Measurements from ENCODE around the gene C10orf67. TPM values are rescaled to one million over a fixed set of nuclear protein-coding genes. Genes with fewer than 3 reads are reported as not detected.
A peak's percentile ranks its signal among the peaks of the same experiment; 100 is the strongest.
"Not testable (repeated sequence)": the region's sequence is repeated elsewhere in the genome, so short reads cannot be mapped to it uniquely, and the experiment has no call there.

C10orf67 gene
- total RNA-seq, 2 donors from 2014 or later: not detected

DNA sequence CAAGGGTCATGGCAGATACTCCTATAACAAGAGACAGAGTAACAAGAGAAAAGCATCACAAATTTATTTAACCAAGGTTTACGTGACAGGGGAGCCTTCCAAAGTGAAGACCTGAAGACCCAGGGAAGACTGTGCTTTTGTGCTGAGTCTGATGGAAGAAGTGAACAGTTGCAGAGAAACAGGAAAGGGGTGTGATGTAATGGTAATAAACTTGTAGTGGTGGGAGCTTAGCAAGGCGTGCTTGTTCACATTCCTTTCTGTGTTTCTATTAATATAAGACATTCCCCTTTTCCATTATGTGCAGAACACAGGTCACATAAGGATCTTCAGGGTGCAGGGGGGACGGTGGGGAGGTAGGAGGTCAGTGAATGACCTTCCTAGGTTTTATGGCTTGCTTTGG is 25.5 kb upstream of the C10orf67 start:
- ATAC-seq: no peak
- Mint-ChIP-seq H3K36me3 (no peaks in the 10 kb centered on the region), H3K4me1 (ENCODE audit: low read depth in 2 of 2) (peaks cover 7 to 13% of the 10 kb centered on the region in 2 donors), H3K27me3 (peaks cover 7 to 13% of the 10 kb centered on the region in 2 donors), H3K27ac (no peak overlapping the region), H3K9me3 (peaks cover 3% of the 10 kb centered on the region), H3K4me3 (no peak overlapping the region)
- no peak for DNase-seq (ENCODE audit: low spot score)

DNA sequence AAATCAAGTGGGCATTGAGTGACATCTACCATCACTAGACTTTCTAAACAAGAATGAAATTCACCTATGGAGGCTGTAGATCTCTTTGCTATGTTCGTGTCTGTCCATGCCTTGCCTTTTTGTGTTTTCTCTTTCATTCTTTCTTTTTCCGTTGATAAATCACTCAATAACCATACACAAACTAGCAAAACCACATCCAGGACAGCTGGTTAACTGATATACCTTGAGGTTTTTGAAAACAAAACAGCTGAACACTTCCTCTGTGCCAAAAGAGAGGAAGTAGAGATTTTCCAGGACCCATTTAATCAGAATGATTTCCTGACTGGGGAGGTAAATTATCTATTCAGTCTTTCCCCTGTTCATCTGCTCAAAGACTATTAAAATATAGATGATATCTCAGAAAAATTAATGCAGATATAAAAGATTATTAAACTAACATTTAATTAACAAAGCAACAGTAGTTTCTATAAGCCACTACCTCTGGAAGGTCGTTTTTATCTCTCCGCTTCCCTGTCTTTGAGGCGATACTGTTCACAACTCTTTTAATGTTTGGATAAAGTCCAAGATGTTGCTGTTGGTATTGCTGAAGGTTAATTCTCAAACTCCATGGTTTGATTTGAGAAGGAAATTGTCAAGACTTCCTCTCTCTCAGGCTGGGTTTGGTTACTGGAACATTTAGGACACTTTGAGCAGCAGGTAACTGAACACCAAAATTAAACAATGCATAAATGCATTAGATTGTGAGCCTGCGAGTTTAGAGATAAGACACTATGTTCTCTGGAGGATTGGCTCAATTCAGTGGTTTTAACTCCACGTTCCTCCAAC is 24.4 kb upstream of the C10orf67 start:
- peaks cover 12 to 15% of the 10 kb centered on the region in 2 donors for H3K27me3 Mint-ChIP-seq
- H3K4me3 Mint-ChIP-seq: peak overlapping the region; percentile 33
- peaks cover under 1% of the 10 kb centered on the region for H3K9me3 Mint-ChIP-seq
- H3K27ac Mint-ChIP-seq: no peak overlapping the region
- H3K36me3 Mint-ChIP-seq: no peaks in the 10 kb centered on the region
- ATAC-seq (peak in 1 of 2 donors; percentile 43), DNase-seq (ENCODE audit: low spot score) (no peak)
- peaks cover 7 to 13% of the 10 kb centered on the region in 2 donors for H3K4me1 Mint-ChIP-seq (ENCODE audit: low read depth in 2 of 2)

DNA sequence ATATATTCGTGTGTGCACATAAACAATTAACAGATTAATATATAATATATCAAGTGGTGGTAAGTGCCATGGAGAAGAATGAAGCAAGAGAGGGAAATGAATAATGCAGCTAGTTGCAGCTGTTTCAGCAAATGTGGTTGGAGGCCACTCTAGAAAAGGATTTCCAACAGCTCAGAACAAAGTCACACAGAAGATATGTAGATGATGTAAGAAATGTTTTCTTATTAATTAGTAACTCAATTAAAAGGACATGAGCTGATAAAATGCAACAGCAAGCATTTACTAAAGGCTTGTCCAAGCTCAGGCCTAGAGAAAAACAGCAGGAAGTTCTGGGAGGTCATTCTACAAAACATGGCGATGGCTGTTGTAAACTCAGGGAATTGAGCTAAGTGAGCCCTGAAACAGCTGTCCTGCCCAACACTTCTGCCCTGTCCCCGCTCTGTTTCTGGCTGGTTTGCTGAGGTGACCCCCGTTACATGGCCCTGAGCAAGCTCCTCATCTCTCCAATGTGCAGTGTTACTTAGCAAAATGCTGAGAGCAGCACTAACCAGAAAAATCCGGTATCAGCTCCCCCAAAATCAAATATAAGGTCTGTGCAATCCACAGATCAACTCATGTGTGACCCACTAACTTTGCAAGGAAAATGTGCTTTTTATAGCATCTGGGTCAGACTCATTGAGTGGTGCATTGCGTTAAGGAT is 23.4 kb upstream of the C10orf67 start:
- Mint-ChIP-seq H3K36me3 (no peaks in the 10 kb centered on the region), H3K27me3 (peaks cover 13 to 15% of the 10 kb centered on the region in 2 donors), H3K4me1 (ENCODE audit: low read depth in 2 of 2) (peaks cover 10 to 13% of the 10 kb centered on the region in 2 donors), H3K9me3 (no peaks in the 10 kb centered on the region), H3K27ac (no peak overlapping the region), H3K4me3 (no peak overlapping the region)
- ATAC-seq (no peak), DNase-seq (ENCODE audit: low spot score) (no peak)

- not testable (repeated sequence) for H3K27ac Mint-ChIP-seq; ATAC-seq; H3K36me3 Mint-ChIP-seq; H3K4me3 Mint-ChIP-seq; DNase-seq (ENCODE audit: low spot score); H3K9me3 Mint-ChIP-seq
- H3K4me1 Mint-ChIP-seq (ENCODE audit: low read depth in 2 of 2): peaks cover 10 to 13% of the 10 kb centered on the region in 2 donors
- peaks cover 15 to 19% of the 10 kb centered on the region in 2 donors for H3K27me3 Mint-ChIP-seq
Observed at GRCh38 chr10:23365417-23366030, 20.9 kb upstream of the C10orf67 start.

- peaks cover 10 to 12% of the 10 kb centered on the region in 2 donors for H3K4me1 Mint-ChIP-seq (ENCODE audit: low read depth in 2 of 2)
- H3K9me3 Mint-ChIP-seq: no peaks in the 10 kb centered on the region
- peak overlapping the region; percentile 11 for H3K4me3 Mint-ChIP-seq
- ATAC-seq (no peak), DNase-seq (ENCODE audit: low spot score) (no peak)
- H3K27ac Mint-ChIP-seq: no peak overlapping the region
- peaks cover 8 to 14% of the 10 kb centered on the region in 2 donors for H3K27me3 Mint-ChIP-seq
- H3K36me3 Mint-ChIP-seq: no peaks in the 10 kb centered on the region
Observed at GRCh38 chr10:23364378-23364777, 19.8 kb upstream of the C10orf67 start.

DNA sequence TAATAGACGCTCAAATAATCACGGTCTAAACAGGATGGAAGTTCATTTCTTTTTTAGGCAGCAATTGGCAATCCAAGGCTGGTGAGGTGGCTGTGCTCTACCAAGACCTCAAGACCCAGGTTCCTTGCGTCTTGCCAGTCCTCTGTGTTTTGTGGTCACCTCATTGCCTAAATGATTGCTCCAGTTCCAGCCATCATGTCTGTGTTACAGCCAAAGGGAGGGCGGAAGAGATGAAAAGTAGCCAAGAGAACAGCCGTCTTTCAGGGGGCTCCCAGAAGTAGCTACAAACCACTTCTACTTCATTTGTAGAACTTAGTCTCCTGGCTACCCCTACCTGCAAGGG is 19.2 kb upstream of the C10orf67 start:
- peaks cover 6 to 8% of the 10 kb centered on the region in 2 donors for H3K4me1 Mint-ChIP-seq (ENCODE audit: low read depth in 2 of 2)
- no peak overlapping the region for H3K27ac Mint-ChIP-seq
- ATAC-seq: no peak
- H3K27me3 Mint-ChIP-seq: peaks cover 8 to 14% of the 10 kb centered on the region in 2 donors
- no peaks in the 10 kb centered on the region for H3K36me3 Mint-ChIP-seq
- DNase-seq (ENCODE audit: low spot score): no peak
- peak overlapping the region; percentile 37 for H3K4me3 Mint-ChIP-seq
- H3K9me3 Mint-ChIP-seq: no peaks in the 10 kb centered on the region

GRCh38 chr10:23362879-23363792 is 18.5 kb upstream of the C10orf67 start:
- H3K27me3 Mint-ChIP-seq: peaks cover 8 to 14% of the 10 kb centered on the region in 2 donors
- peaks cover under 1 to 4% of the 10 kb centered on the region in 2 donors for H3K4me1 Mint-ChIP-seq (ENCODE audit: low read depth in 2 of 2)
- H3K4me3 Mint-ChIP-seq: peak overlapping the region; percentile 37
- no peak for DNase-seq (ENCODE audit: low spot score)
- ATAC-seq: peak in 1 of 2 donors; percentile 58
- H3K27ac Mint-ChIP-seq: no peak overlapping the region
- no peaks in the 10 kb centered on the region for H3K9me3 Mint-ChIP-seq
- no peaks in the 10 kb centered on the region for H3K36me3 Mint-ChIP-seq

GRCh38 chr10:23362069-23362830 is 17.7 kb upstream of the C10orf67 start:
- no peak for DNase-seq (ENCODE audit: low spot score)
- no peaks in the 10 kb centered on the region for H3K36me3 Mint-ChIP-seq
- peaks cover 8 to 14% of the 10 kb centered on the region in 2 donors for H3K27me3 Mint-ChIP-seq
- ATAC-seq: no peak
- peaks cover 0 to 3% of the 10 kb centered on the region in 2 donors for H3K4me1 Mint-ChIP-seq (ENCODE audit: low read depth in 2 of 2)
- H3K9me3 Mint-ChIP-seq: no peaks in the 10 kb centered on the region
- H3K27ac Mint-ChIP-seq: no peak overlapping the region
- H3K4me3 Mint-ChIP-seq: no peak overlapping the region

GRCh38 chr10:23361665-23362064 is 17.1 kb upstream of the C10orf67 start:
- DNase-seq (ENCODE audit: low spot score) (no peak), ATAC-seq (no peak)
- H3K27me3 Mint-ChIP-seq: peaks cover 14% of the 10 kb centered on the region in 2 donors
- no peak overlapping the region for H3K4me3 Mint-ChIP-seq
- H3K9me3 Mint-ChIP-seq: no peaks in the 10 kb centered on the region
- no peak overlapping the region for H3K27ac Mint-ChIP-seq
- peaks cover 0 to 3% of the 10 kb centered on the region in 2 donors for H3K4me1 Mint-ChIP-seq (ENCODE audit: low read depth in 2 of 2)
- no peaks in the 10 kb centered on the region for H3K36me3 Mint-ChIP-seq

DNA sequence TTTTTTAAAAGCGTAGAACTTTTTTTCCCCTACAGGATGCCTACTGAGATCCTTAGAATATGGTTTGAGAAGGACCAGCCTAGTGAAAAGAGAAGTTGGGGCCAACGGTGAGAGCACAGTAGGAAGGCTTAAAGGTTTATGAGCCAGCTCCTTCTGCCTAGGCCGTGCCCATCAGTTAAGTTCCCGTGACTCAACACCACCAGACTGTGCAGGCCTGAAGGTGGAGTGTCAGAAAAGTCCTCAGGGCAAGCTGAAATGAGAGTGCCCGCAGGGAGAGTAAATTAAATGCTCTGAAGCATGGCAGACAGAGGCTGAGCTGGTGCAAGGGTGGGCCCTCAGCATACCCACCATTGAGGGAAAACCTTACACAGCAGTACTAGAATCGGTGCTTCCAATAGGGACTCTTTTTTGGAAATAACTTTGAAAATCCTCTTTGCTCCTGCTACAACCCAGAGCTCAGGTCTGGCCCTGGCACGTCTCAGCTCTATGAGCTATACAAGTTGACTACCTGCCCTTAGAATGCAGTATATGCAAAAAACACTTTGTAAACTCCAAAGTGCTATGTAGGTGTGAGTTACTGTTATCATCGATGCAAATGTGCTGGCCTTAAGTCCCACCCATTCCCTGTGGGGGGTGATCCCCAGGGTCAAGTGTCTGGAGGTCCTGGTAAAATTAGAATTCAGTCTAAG is 15.2 kb upstream of the C10orf67 start:
- Mint-ChIP-seq H3K36me3 (no peaks in the 10 kb centered on the region), H3K27me3 (peaks cover 16 to 17% of the 10 kb centered on the region in 2 donors), H3K27ac (no peak overlapping the region), H3K4me1 (ENCODE audit: low read depth in 2 of 2) (peaks cover 0 to 3% of the 10 kb centered on the region in 2 donors), H3K9me3 (no peaks in the 10 kb centered on the region), H3K4me3 (no peak overlapping the region)
- DNase-seq (ENCODE audit: low spot score) (no peak), ATAC-seq (no peak)

GRCh38 chr10:23358357-23358756 is 13.8 kb upstream of the C10orf67 start:
- no peaks in the 10 kb centered on the region for H3K9me3 Mint-ChIP-seq
- peaks cover 9 to 15% of the 10 kb centered on the region in 2 donors for H3K27me3 Mint-ChIP-seq
- H3K4me1 Mint-ChIP-seq (ENCODE audit: low read depth in 2 of 2): no peaks in the 10 kb centered on the region
- H3K36me3 Mint-ChIP-seq: no peaks in the 10 kb centered on the region
- H3K27ac Mint-ChIP-seq: no peak overlapping the region
- no peak overlapping the region for H3K4me3 Mint-ChIP-seq
- DNase-seq (ENCODE audit: low spot score): no peak
- ATAC-seq: no peak

- H3K4me1 Mint-ChIP-seq (ENCODE audit: low read depth in 2 of 2): no peaks in the 10 kb centered on the region
- H3K4me3 Mint-ChIP-seq: no peak overlapping the region
- no peak overlapping the region for H3K27ac Mint-ChIP-seq
- H3K9me3 Mint-ChIP-seq: no peaks in the 10 kb centered on the region
- ATAC-seq (no peak), DNase-seq (ENCODE audit: low spot score) (no peak)
- no peaks in the 10 kb centered on the region for H3K36me3 Mint-ChIP-seq
- H3K27me3 Mint-ChIP-seq: peaks cover 7 to 17% of the 10 kb centered on the region in 2 donors
Observed at GRCh38 chr10:23354630-23355279, 10.2 kb upstream of the C10orf67 start.
